22Rv1 (cell line): ENCODE data around the gene SNED1.

Experiments used
- CTCF ChIP-seq: fragments of 450-650 bp; IDR thresholded peaks from 2 replicates; pipeline ENCODE4 v1.5.1; 2017; ENCODE audit warnings: mild to moderate bottlenecking
- ZFX ChIP-seq: fragments of 450-650 bp; IDR thresholded peaks from 2 replicates; pipeline ENCODE4 v1.6.1; 2017; ENCODE audit warnings: antibody characterized with exemption, borderline replicate concordance

- TF ChIP-seq CTCF (no peak), ZFX (no peak)
These were observed 69.9 kb downstream of the SNED1 start for GRCh38 chr2:241068136-241068941.
